Colonic mucosa (tissue), 4 donors: Measurements from ENCODE around the gene STK32B. TPM values are rescaled to one million over a fixed set of nuclear protein-coding genes. Genes with fewer than 3 reads are reported as not detected.

Experiments used
- DNase-seq: peaks from one replicate; pipeline ENCODE4 v3.0.0-alpha.2; 2020
- H3K27ac ChIP-seq: fragments of 200-600 bp; one replicate; pipeline ENCODE4 v1.8.0; 2021
- H3K27me3 ChIP-seq: fragments of 200-600 bp; one replicate; pipeline ENCODE4 v1.8.0; 2021
- H3K36me3 ChIP-seq: fragments of 200-600 bp; one replicate; pipeline ENCODE4 v1.8.0; 2021
- H3K4me1 ChIP-seq: fragments of 200-600 bp; one replicate; pipeline ENCODE4 v1.8.0; 2021; ENCODE audit warnings: mild to moderate bottlenecking
- H3K4me3 ChIP-seq: fragments of 200-600 bp; one replicate; pipeline ENCODE4 v1.8.0; 2021
- H3K9ac ChIP-seq, 2 donors: one replicate each; pipeline ENCODE4 v1.7.0; 2013; ENCODE audit warnings: control low read depth in 2 of 2, low read depth in 2 of 2, low read length in 2 of 2
- H3K9me3 ChIP-seq: fragments of 200-600 bp; one replicate; pipeline ENCODE4 v1.8.0; 2021
- CTCF ChIP-seq: fragments of 200-600 bp; IDR thresholded peaks from one replicate; pipeline ENCODE4 v1.8.0; 2022; ENCODE audit warnings: antibody characterized with exemption, mild to moderate bottlenecking
- intact Hi-C: fragments of 100-400 bp; cut with DNase I; formaldehyde crosslinking; loops from one replicate; pipeline ENCODE4 v1.14.1; 2022
- total RNA-seq, 2 donors: library from RNA; stranded (reverse); fragmentation: NEBNext Ultra II Directional in 1 of 2; extraction: Animal tissue kit (Norgen Biotek cat#: 25700) in 1 of 2; gene quantifications; one replicate each; pipeline ENCODE4 v1.2.1, GENCODE V29; 2021
- donor health status: healthy.
- donor health status: DM: no; HTN: no; CAD: no.
- donor health status: DM: no; HTN: no; CAD: no.

The STK32B gene
- total RNA-seq, 2 donors from 2014 or later, result 0.64 to 0.82 TPM

- no peak for DNase-seq
- no peaks in the 10 kb centered on the region for H3K27me3 ChIP-seq
- no peak for TF ChIP-seq CTCF
- no peaks in the 10 kb centered on the region for H3K9me3 ChIP-seq
- H3K4me1 ChIP-seq, result no peaks in the 10 kb centered on the region
- H3K9ac ChIP-seq, result no peak overlapping the region
- no peak overlapping the region for H3K4me3 ChIP-seq
- H3K27ac ChIP-seq, result no peak overlapping the region
- intact Hi-C loops, result no loop called here
- no peaks in the 10 kb centered on the region for H3K36me3 ChIP-seq
Measured at GRCh38 chr4:5009796-5010195, 41.5 kb upstream of the STK32B start.

GRCh38 chr4:5010984-5011383, 40.3 kb upstream of the STK32B start:
- DNase-seq, result no peak
- no peak for TF ChIP-seq CTCF
- Histone ChIP-seq H3K9me3 (no peaks in the 10 kb centered on the region), H3K4me3 (no peak overlapping the region), H3K36me3 (no peaks in the 10 kb centered on the region), H3K27ac (no peak overlapping the region), H3K4me1 (no peaks in the 10 kb centered on the region), H3K27me3 (no peaks in the 10 kb centered on the region), H3K9ac (no peak overlapping the region)
- intact Hi-C loops, result no loop called here

- no peak for DNase-seq
- H3K9ac ChIP-seq, result no peak overlapping the region
- H3K27ac ChIP-seq, result no peak overlapping the region
- no peak overlapping the region for H3K4me3 ChIP-seq
- no peaks in the 10 kb centered on the region for H3K4me1 ChIP-seq
- no peaks in the 10 kb centered on the region for H3K36me3 ChIP-seq
- H3K9me3 ChIP-seq, result no peaks in the 10 kb centered on the region
- intact Hi-C loops, result no loop called here
- H3K27me3 ChIP-seq, result no peaks in the 10 kb centered on the region
- TF ChIP-seq CTCF, result no peak
Measured at GRCh38 chr4:5012244-5012898, 38.9 kb upstream of the STK32B start.

- no peak for TF ChIP-seq CTCF
- Histone ChIP-seq H3K9me3 (no peaks in the 10 kb centered on the region), H3K4me3 (no peak overlapping the region), H3K4me1 (no peaks in the 10 kb centered on the region), H3K36me3 (no peaks in the 10 kb centered on the region), H3K9ac (no peak overlapping the region), H3K27ac (no peak overlapping the region), H3K27me3 (no peaks in the 10 kb centered on the region)
- no peak for DNase-seq
- intact Hi-C loops, result no loop called here
Measured at GRCh38 chr4:5012958-5013357, 38.3 kb upstream of the STK32B start.

GRCh38 chr4:5014007-5014682, 37.1 kb upstream of the STK32B start:
- no peak overlapping the region for H3K27ac ChIP-seq
- H3K9me3 ChIP-seq, result no peaks in the 10 kb centered on the region
- intact Hi-C loops, result no loop called here
- no peak overlapping the region for H3K4me3 ChIP-seq
- H3K27me3 ChIP-seq, result no peaks in the 10 kb centered on the region
- DNase-seq, result no peak
- H3K36me3 ChIP-seq, result no peaks in the 10 kb centered on the region
- no peak overlapping the region for H3K9ac ChIP-seq
- no peaks in the 10 kb centered on the region for H3K4me1 ChIP-seq
- TF ChIP-seq CTCF, result no peak
